Measurements from ENCODE around the gene FADS1.
A peak's percentile ranks its signal among the peaks of the same experiment; 100 is the strongest.

DNA sequence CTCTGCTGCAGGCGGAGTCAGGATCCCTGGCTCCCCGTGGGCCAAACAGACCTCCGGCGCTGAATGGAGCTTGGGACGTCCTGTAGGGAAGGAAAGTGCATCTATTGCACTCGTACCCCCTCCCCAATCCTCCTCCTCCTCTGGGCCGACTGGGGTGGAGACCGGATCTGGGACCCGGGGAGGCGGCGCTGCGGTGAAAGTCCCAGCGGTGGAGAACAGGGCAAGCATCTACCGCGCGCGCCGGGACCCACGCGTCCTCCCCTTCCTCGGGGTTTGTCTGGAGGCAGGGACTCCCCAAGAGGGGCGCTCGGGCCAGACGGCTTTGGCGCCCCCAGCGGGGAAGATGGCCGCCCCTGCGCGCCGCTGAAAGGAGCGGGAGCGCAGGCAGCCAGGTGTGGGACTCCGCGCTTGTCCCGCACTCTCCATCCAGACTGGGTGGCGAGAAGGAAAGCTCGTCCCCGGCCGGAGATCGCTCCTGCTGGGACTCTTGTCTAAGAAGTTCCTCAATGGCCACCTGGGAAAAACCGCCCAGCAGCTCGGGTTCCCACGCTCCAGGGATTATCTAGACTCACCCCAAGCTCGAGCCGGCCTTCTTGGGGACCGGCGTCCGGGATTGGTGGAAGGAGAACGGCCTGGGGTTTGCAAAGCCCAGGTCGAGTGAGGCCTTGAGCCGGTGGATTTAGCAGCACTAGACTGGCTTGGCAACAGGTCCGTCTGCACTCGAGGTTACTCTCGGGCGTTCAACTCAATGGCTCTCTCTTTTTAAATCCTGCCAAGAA is 12.0 kb upstream of the FADS1 start:
- TF ChIP-seq POLR2A (IDR thresholded peaks at IDR 0.05): no peak
- TF ChIP-seq, protein P1, sequence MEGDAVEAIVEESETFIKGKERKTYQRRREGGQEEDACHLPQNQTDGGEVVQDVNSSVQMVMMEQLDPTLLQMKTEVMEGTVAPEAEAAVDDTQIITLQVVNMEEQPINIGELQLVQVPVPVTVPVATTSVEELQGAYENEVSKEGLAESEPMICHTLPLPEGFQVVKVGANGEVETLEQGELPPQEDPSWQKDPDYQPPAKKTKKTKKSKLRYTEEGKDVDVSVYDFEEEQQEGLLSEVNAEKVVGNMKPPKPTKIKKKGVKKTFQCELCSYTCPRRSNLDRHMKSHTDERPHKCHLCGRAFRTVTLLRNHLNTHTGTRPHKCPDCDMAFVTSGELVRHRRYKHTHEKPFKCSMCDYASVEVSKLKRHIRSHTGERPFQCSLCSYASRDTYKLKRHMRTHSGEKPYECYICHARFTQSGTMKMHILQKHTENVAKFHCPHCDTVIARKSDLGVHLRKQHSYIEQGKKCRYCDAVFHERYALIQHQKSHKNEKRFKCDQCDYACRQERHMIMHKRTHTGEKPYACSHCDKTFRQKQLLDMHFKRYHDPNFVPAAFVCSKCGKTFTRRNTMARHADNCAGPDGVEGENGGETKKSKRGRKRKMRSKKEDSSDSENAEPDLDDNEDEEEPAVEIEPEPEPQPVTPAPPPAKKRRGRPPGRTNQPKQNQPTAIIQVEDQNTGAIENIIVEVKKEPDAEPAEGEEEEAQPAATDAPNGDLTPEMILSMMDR (IDR thresholded peaks at IDR 0.05 in 4 of 5, conservative IDR thresholded peaks at IDR 0.05 in 1 of 5): peak in 1 of 5 experiments; percentile 47

Data from gastrocnemius medialis (tissue), 4 donors.